PFSK-1 (cell line): ENCODE results near the gene LY6G5C.

ENCODE experiments used
- POLR2AphosphoS5 ChIP-seq: IDR thresholded peaks from 2 replicates; pipeline ENCODE4 v1.6.1; 2012; ENCODE audit warnings: low read depth, mild to moderate bottlenecking, control low read depth, low read length, moderate library complexity
- TAF1 ChIP-seq: IDR thresholded peaks from 2 replicates; pipeline ENCODE4 v1.6.1; 2012; ENCODE audit warnings: low read length, control low read depth, borderline replicate concordance; ENCODE audit not compliant: insufficient read depth

GRCh38 chr6:31717499-31718222 lies 36.8 kb upstream of the LY6G5C start:
- no peak for TF ChIP-seq POLR2AphosphoS5
- no peak for TF ChIP-seq TAF1
